Uterus (tissue), 2 donors: ENCODE results near the gene ADAMTS19.

Source experiments
- CTCF ChIP-seq, 4 experiments: fragments of 200-600 bp in 2 of 4; fragments of 450-650 bp in 2 of 4; sonication (generic) in 2 of 4; IDR thresholded peaks; one replicate each; pipeline ENCODE4 v1.5.1; 2016 to 2019; ENCODE audit warnings: antibody characterized with exemption in 4 of 4, mild to moderate bottlenecking in 2 of 4, moderate library complexity in 1 of 4
- POLR2A ChIP-seq, 2 donors: fragments of 450-650 bp; IDR thresholded peaks; one replicate each; pipeline ENCODE4 v1.6.1; 2016; ENCODE audit warnings: antibody characterized with exemption in 2 of 2, mild to moderate bottlenecking in 1 of 2, moderate library complexity in 1 of 2

- TF ChIP-seq POLR2A (IDR thresholded peaks at IDR 0.05), result no peak
- no peak for TF ChIP-seq CTCF (IDR thresholded peaks at IDR 0.05)
Observed at GRCh38 chr5:129499208-129499852, 39.2 kb downstream of the ADAMTS19 start.
